SK-N-MC (cell line): Measurements from ENCODE around the gene MAP3K5.

Source experiments
- EZH2 ChIP-seq: fragments of 200-600 bp; sonication (generic); IDR thresholded peaks from one replicate; pipeline ENCODE4 v1.6.1; 2017; ENCODE audit warnings: antibody characterized with exemption
- FOXP2 ChIP-seq: optimal IDR thresholded peaks from 2 replicates; pipeline ENCODE3; 2011; ENCODE audit warnings: mild to moderate bottlenecking, moderate library complexity; ENCODE audit not compliant: insufficient read depth; ENCODE audit errors: extremely low read length, control extremely low read depth
- POLR2AphosphoS5 ChIP-seq: IDR thresholded peaks from 2 replicates; pipeline ENCODE4 v1.6.1; 2012; ENCODE audit warnings: mild to moderate bottlenecking, low read depth, low read length, borderline replicate concordance

DNA sequence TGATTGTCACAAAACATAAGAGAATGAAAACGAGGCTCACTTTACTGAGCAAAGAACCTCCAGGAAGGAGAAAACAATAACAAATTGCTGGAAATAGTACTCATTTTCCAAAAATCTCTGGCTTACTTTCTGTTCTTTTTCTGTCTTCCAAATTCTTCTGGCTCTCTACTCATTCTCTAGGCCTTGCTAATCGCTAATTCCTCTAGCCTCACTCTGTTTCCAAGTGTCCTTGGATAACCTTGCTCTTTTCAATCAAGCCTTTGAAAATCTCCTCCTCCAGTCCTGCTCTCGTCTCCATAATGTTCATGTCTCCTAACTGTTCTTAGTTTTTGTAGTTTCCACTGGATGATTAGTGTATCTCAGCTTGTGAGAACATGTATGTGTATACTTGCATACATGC lies 145.9 kb downstream of the MAP3K5 start:
- TF ChIP-seq POLR2AphosphoS5: no peak
- no peak for TF ChIP-seq EZH2
- TF ChIP-seq FOXP2: no peak
